Cardiac septum (tissue), 1 donor: ENCODE data around the gene KRT5. TPM values are rescaled to one million over a fixed set of nuclear protein-coding genes. Genes with fewer than 3 reads are reported as not detected.

Source experiments
- DNase-seq: peaks from one replicate; pipeline ENCODE4 v3.0.0-alpha.2; 2020; ENCODE audit warnings: low spot score
- intact Hi-C: fragments of 100-400 bp; cut with DNase I; formaldehyde crosslinking; loops from one replicate; pipeline ENCODE4 v1.14.0; 2022
- total RNA-seq: library from RNA; stranded (reverse); fragmentation: NEBNext Ultra II Directional; extraction: Animal tissue kit (Norgen Biotek cat#: 25700); gene quantifications from one replicate; pipeline ENCODE4 v1.2.1, GENCODE V29; 2021
- donor health status: DM: no; HTN: no; CAD: no.

KRT5 gene
- total RNA-seq, 1 donor from 2014 or later, result not detected

- intact Hi-C loops, result no loop called here
- DNase-seq, result no peak
Measured at GRCh38 chr12:52464897-52465296, 55.3 kb downstream of the KRT5 start.

Other genes with a start within 250 kb of the KRT5 start
- gene KRT86, start 245.7 kb downstream of the KRT5 start, total RNA-seq, result not detected
- not detected for gene KRT81, start 228.9 kb downstream of the KRT5 start, total RNA-seq
- gene KRT83, start 199.0 kb downstream of the KRT5 start, total RNA-seq, result not detected
- gene KRT85, start 152.9 kb downstream of the KRT5 start, total RNA-seq, result not detected
- not detected for gene KRT84, start 134.7 kb downstream of the KRT5 start, total RNA-seq
- gene KRT82, start 114.1 kb downstream of the KRT5 start, total RNA-seq, result not detected
- gene KRT75, start 86.0 kb downstream of the KRT5 start, total RNA-seq, result not detected
- gene KRT6B, start 68.2 kb downstream of the KRT5 start, total RNA-seq, result not detected
- gene KRT6C, start 46.6 kb downstream of the KRT5 start, total RNA-seq, result not detected
- gene KRT6A, start 27.1 kb downstream of the KRT5 start, total RNA-seq, result not detected
- gene KRT71, start 32.8 kb upstream of the KRT5 start, total RNA-seq, result not detected
- gene KRT74, start 53.4 kb upstream of the KRT5 start, total RNA-seq, result not detected
- gene KRT72, start 81.1 kb upstream of the KRT5 start, total RNA-seq, result not detected
- gene KRT73, start 98.2 kb upstream of the KRT5 start, total RNA-seq, result not detected
- not detected for gene KRT2, start 131.8 kb upstream of the KRT5 start, total RNA-seq
- not detected for gene KRT1, start 160.0 kb upstream of the KRT5 start, total RNA-seq
- not detected for gene KRT77, start 183.1 kb upstream of the KRT5 start, total RNA-seq